HEK293 (cell line): ENCODE measurements around the gene ITPR3.

ENCODE experiments used
- CTCF ChIA-PET: fragments of 350-600 bp; formaldehyde crosslinking; extraction: SDS; loops from one replicate; lab custom pipeline; 2021; ENCODE audit warnings: antibody characterized with exemption; lab: Yijun Ruan, JAX
- POLR2A ChIA-PET: fragments of 300-600 bp; formaldehyde crosslinking; extraction: SDS; loops from one replicate; lab custom pipeline; 2020; ENCODE audit warnings: antibody characterized with exemption, inconsistent platforms; lab: Yijun Ruan, JAX
- H3K27ac ChIP-seq: fragments of 200-500 bp; sonication (Bioruptor generic); 2 replicates; pipeline ENCODE4 v1.5.1; 2014; ENCODE audit warnings: low read depth, low read length, control low read depth, inconsistent platforms; ENCODE audit errors: extremely low read depth
- H3K36me3 ChIP-seq, 2 experiments: fragments of 200-500 bp in 1 of 2; sonication (Bioruptor generic) in 1 of 2; 1 replicate in 1 of 2; 2 replicates in 1 of 2; pipeline ENCODE4 v1.5.1; 2014 to 2017; ENCODE audit warnings: inconsistent platforms in 2 of 2, low read length in 2 of 2; ENCODE audit not compliant: control insufficient read depth in 2 of 2, insufficient read depth in 1 of 2
- H3K4me1 ChIP-seq: fragments of 200-500 bp; sonication (Bioruptor generic); 2 replicates; pipeline ENCODE4 v1.5.1; 2014; ENCODE audit warnings: mild to moderate bottlenecking, low read length, inconsistent platforms; ENCODE audit not compliant: control insufficient read depth, insufficient read depth
- H3K4me3 ChIP-seq: 2 replicates; pipeline ENCODE4 v1.5.1; 2011; ENCODE audit warnings: low read depth, mild to moderate bottlenecking, control low read depth, low read length, moderate library complexity
- H3K9me3 ChIP-seq: fragments of 200-500 bp; sonication (Bioruptor generic); 2 replicates; pipeline ENCODE4 v1.5.1; 2014; ENCODE audit warnings: low read depth, low read length, inconsistent platforms; ENCODE audit not compliant: control insufficient read depth, insufficient read depth
- EGR2 ChIP-seq: fragments of 450-650 bp; formaldehyde crosslinking; IDR thresholded peaks from 2 replicates; pipeline ENCODE4 v1.5.1; 2016; ENCODE audit warnings: low read depth, missing biosample characterization, missing genetic modification characterization
- GLI4 ChIP-seq: fragments of 450-650 bp; formaldehyde crosslinking; IDR thresholded peaks from 2 replicates; pipeline ENCODE4 v1.5.1; 2016; ENCODE audit warnings: missing biosample characterization, missing genetic modification characterization
- HOXC10 ChIP-seq: sonication (generic); formaldehyde crosslinking; IDR thresholded peaks from 2 replicates; pipeline ENCODE4 v1.8.1; 2023; ENCODE audit warnings: mild to moderate bottlenecking, missing genetic modification reagents
- TRIM28 ChIP-seq: IDR thresholded peaks from 2 replicates; pipeline ENCODE4 v1.6.1; 2011; ENCODE audit warnings: low read length, control low read depth, borderline replicate concordance
- ZNF174 ChIP-seq: fragments of 450-650 bp; formaldehyde crosslinking; IDR thresholded peaks from 2 replicates; pipeline ENCODE4 v1.5.0; 2017; ENCODE audit warnings: missing biosample characterization, mild to moderate bottlenecking, missing genetic modification characterization
- ZNF184 ChIP-seq: fragments of 450-650 bp; IDR thresholded peaks from 2 replicates; pipeline ENCODE4 v1.5.1; 2018; ENCODE audit warnings: missing biosample characterization, mild to moderate bottlenecking, missing genetic modification characterization
- ZNF23 ChIP-seq: fragments of 450-650 bp; formaldehyde crosslinking; IDR thresholded peaks from 2 replicates; pipeline ENCODE4 v1.5.1; 2016; ENCODE audit warnings: missing biosample characterization, missing genetic modification characterization, borderline replicate concordance
- ZNF311 ChIP-seq: fragments of 450-650 bp; formaldehyde crosslinking; IDR thresholded peaks from 2 replicates; pipeline ENCODE4 v1.5.1; 2017; ENCODE audit warnings: missing biosample characterization, missing genetic modification characterization, borderline replicate concordance
- ZNF335 ChIP-seq: fragments of 450-650 bp; formaldehyde crosslinking; conservative IDR thresholded peaks from 2 replicates; pipeline ENCODE4 v1.5.1; 2016; ENCODE audit warnings: missing biosample characterization, missing genetic modification characterization
- ZNF391 ChIP-seq: fragments of 450-650 bp; formaldehyde crosslinking; IDR thresholded peaks from 2 replicates; pipeline ENCODE4 v1.5.1; 2016; ENCODE audit warnings: low read depth, missing biosample characterization, missing genetic modification characterization, borderline replicate concordance
- ZNF529 ChIP-seq: fragments of 450-650 bp; formaldehyde crosslinking; IDR thresholded peaks from 2 replicates; pipeline ENCODE4 v1.5.1; 2017; ENCODE audit warnings: missing genetic modification characterization, missing biosample characterization; ENCODE audit not compliant: insufficient replicate concordance
- ZNF530 ChIP-seq: fragments of 450-650 bp; formaldehyde crosslinking; IDR thresholded peaks from 2 replicates; pipeline ENCODE4 v1.5.1; 2016; ENCODE audit warnings: low read depth, missing biosample characterization, missing genetic modification characterization
- ZNF558 ChIP-seq: fragments of 450-650 bp; formaldehyde crosslinking; IDR thresholded peaks from 2 replicates; pipeline ENCODE4 v1.5.1; 2016; ENCODE audit warnings: missing biosample characterization, missing genetic modification characterization
- ZNF600 ChIP-seq: fragments of 450-650 bp; formaldehyde crosslinking; IDR thresholded peaks from 2 replicates; pipeline ENCODE4 v1.5.1; 2016; ENCODE audit warnings: missing biosample characterization, missing genetic modification characterization
- ZNF776 ChIP-seq: fragments of 450-650 bp; formaldehyde crosslinking; IDR thresholded peaks from 2 replicates; pipeline ENCODE4 v1.5.0; 2017; ENCODE audit warnings: missing biosample characterization, missing genetic modification characterization, borderline replicate concordance
- ZSCAN23 ChIP-seq: fragments of 450-650 bp; formaldehyde crosslinking; IDR thresholded peaks from 2 replicates; pipeline ENCODE4 v1.5.1; 2016; ENCODE audit warnings: missing biosample characterization, missing genetic modification characterization
- TF ChIP-seq, protein P1 (sequence below): fragments of 450-650 bp; formaldehyde crosslinking; IDR thresholded peaks from 2 replicates; pipeline ENCODE4; 2016; ENCODE audit warnings: missing biosample characterization, missing genetic modification characterization
- TF ChIP-seq, protein P2 (sequence below): fragments of 450-650 bp; formaldehyde crosslinking; IDR thresholded peaks from 2 replicates; pipeline ENCODE4 v1.5.1; 2016; ENCODE audit warnings: missing biosample characterization, missing genetic modification characterization

The ITPR3 gene

DNA sequence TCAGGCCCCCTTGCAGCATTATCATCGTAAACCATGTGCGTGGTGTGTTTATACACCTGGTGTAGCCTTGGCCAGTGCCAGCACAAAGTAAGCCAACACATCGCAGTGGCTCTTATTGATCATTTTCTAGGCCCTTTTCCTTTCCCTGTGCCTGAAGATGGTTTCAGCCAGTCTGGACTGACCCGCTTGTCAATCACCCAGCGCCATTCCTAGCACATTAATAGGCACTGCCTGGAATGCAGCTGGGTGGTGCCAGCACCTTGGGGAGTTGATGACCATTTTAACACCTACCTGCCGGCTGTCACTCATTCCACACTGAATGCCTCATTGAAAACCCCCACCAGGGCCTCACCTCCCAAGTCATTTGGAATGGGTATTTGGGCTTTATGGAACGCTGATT lies 95.3 kb downstream of the ITPR3 start:
- Histone ChIP-seq H3K4me3 (no peak overlapping the region), H3K9me3 (no peaks in the 10 kb centered on the region), H3K36me3 (no peaks in the 10 kb centered on the region), H3K4me1 (peaks cover 3% of the 10 kb centered on the region; the same call in 1 of the 2 replicates), H3K27ac (no peak overlapping the region)
- POLR2A ChIA-PET: interaction anchor here (0.6 to 1.5 kb wide), 2 partner anchors 63 to 399 kb away, joined by 4 to 6 read pairs; partner anchors contain the start of gene ZBTB22
- CTCF ChIA-PET: interaction anchor here (1.1 to 1.6 kb wide), 3 partner anchors 16 to 52 kb away, joined by 4 to 11 read pairs (median 10); no protein-coding TSS in a partner anchor
- TF ChIP-seq ZNF174 (tag by site-specific recombination) (no peak), ZNF335 (tag by site-specific recombination) (peak; percentile 15; the same call in 1 of the 2 replicates)

DNA sequence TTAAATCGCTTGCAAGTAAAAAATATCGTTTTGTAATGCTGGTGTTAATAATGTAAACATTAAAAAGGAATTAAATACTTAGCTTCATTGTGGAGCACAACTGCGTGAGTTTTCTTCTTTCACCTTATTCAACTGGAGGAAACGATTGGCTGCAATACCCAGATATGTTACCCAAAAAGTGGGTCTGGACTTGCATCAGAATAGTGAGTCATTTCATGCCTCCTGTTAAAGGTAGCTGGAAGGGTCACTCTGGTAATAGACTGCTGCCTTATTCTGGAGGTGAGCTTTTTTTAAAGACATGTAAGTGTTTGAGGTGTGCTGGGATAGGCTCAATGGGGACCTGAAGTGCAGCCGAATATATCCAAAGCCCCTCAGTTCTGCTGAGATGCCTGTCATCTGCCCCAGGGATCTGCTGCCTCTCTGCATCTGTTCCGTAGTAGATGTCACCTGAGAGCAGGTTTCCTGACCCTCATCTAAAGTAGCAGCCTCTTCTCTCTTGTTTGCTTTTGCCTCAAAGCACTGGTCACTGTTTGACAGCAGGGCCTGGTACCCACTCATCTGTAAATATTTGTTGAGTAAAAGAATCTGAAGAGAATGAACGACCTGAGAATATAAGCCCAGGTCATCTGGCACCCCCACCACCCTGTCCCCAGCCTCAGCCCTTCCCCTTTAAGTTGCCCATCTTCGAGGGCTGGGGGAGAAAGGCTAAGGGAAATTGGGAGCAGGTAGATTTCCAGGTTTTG lies 95.9 kb downstream of the ITPR3 start:
- Histone ChIP-seq H3K27ac (no peak overlapping the region), H3K4me1 (peaks cover under 1% of the 10 kb centered on the region; the same call in 1 of the 2 replicates), H3K9me3 (no peaks in the 10 kb centered on the region), H3K4me3 (no peak overlapping the region), H3K36me3 (no peaks in the 10 kb centered on the region)
- TF ChIP-seq TRIM28 (no peak), ZNF776 (tag by site-specific recombination) (no peak), ZNF23 (tag by site-specific recombination) (no peak), ZNF530 (tag by site-specific recombination) (no peak), ZNF311 (tag by site-specific recombination) (no peak), GLI4 (tag by site-specific recombination) (no peak), HOXC10 (CRISPR knock-in tag) (no peak), ZNF184 (tag by site-specific recombination) (no peak), EGR2 (tag by site-specific recombination) (no peak), ZNF600 (tag by site-specific recombination) (no peak), ZNF558 (no peak), ZSCAN23 (no peak), ZNF529 (tag by site-specific recombination) (no peak), ZNF391 (tag by site-specific recombination) (no peak)
- TF ChIP-seq, protein P1, sequence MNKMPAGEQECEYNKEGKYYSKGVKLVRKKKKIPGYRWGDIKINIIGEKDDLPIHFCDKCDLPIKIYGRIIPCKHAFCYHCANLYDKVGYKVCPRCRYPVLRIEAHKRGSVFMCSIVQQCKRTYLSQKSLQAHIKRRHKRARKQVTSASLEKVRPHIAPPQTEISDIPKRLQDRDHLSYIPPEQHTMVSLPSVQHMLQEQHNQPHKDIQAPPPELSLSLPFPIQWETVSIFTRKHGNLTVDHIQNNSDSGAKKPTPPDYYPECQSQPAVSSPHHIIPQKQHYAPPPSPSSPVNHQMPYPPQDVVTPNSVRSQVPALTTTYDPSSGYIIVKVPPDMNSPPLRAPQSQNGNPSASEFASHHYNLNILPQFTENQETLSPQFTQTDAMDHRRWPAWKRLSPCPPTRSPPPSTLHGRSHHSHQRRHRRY (tag by site-specific recombination): no peak
- TF ChIP-seq, protein P2, sequence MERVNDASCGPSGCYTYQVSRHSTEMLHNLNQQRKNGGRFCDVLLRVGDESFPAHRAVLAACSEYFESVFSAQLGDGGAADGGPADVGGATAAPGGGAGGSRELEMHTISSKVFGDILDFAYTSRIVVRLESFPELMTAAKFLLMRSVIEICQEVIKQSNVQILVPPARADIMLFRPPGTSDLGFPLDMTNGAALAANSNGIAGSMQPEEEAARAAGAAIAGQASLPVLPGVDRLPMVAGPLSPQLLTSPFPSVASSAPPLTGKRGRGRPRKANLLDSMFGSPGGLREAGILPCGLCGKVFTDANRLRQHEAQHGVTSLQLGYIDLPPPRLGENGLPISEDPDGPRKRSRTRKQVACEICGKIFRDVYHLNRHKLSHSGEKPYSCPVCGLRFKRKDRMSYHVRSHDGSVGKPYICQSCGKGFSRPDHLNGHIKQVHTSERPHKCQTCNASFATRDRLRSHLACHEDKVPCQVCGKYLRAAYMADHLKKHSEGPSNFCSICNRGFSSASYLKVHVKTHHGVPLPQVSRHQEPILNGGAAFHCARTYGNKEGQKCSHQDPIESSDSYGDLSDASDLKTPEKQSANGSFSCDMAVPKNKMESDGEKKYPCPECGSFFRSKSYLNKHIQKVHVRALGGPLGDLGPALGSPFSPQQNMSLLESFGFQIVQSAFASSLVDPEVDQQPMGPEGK (tag by site-specific recombination): no peak
- ChIA-PET CTCF (interaction anchor here (0.8 to 1.6 kb wide), 3 partner anchors 16 to 51 kb away, joined by 4 to 10 read pairs (median 5); no protein-coding TSS in a partner anchor), POLR2A (interaction anchor here (0.6 to 1.5 kb wide), 3 partner anchors 62 to 399 kb away, joined by 3 to 6 read pairs (median 4); partner anchors contain the start of gene ZBTB22)
